RWPE1 (cell line): ENCODE results near the gene AUNIP.

ENCODE experiments used
- CTCF ChIA-PET: fragments of 350-600 bp; sonication (Branson Sonifier 250); formaldehyde crosslinking; extraction: SDS; loops from one replicate; lab custom pipeline; 2021; lab: Yijun Ruan, JAX
- POLR2A ChIA-PET: fragments of 400-600 bp; formaldehyde crosslinking; extraction: SDS; loops from one replicate; lab custom pipeline; 2020; ENCODE audit warnings: antibody characterized with exemption; ENCODE audit not compliant: low non-redundant PET; lab: Yijun Ruan, JAX
- DNase-seq: peaks from one replicate; pipeline ENCODE4 v3.0.0; 2012; ENCODE audit warnings: low spot score
- H3K27ac ChIP-seq: fragments of 450-650 bp; 2 replicates; pipeline ENCODE4 v1.5.1; 2017
- CTCF ChIP-seq: fragments of 450-650 bp; conservative IDR thresholded peaks from 2 replicates; pipeline ENCODE4 v1.5.1; 2017; ENCODE audit warnings: low read depth, mild to moderate bottlenecking

Gene AUNIP

DNA sequence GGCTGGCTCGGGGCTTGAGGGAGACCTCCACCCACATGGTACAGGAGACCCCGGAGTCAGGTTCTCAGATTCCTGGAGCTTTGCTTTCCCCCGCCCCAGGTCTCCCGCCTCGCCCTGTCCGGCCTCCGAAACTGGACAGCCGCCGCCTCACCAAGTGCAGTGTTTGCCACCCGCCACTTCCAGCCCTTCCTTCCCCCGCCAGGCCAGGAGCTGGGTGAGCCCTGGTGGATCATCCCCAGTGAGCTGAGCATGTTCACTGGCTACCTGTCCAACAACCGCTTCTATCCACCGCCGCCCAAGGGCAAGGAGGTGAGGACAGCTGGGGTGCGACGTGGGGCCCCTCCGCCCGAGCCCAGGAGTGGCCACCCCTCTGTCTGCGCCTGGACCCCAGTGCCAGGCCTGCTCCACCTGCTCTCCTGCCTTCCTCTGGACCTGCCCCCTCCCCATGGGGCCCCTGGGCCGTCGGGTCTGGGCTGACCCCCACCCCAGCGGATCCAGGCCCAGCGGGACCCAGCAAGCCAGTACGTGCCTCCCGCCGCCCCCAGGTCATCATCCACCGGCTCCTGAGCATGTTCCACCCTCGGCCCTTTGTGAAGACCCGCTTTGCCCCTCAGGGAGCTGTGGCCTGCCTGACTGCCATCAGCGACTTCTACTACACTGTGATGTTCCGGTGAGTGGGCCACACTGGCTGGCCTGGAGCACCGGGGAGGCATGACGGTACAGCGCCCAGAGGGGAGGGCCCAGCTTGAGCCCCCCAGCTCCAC lies 50.6 kb downstream of the AUNIP start:
- no peak for TF ChIP-seq CTCF
- ChIA-PET POLR2A (no interaction called here), CTCF (interaction anchor here (0.6 to 3.0 kb wide), 5 partner anchors 9 to 355 kb away, joined by 4 to 9 read pairs (median 4); partner anchors contain the start of gene SELENON)
- no peak overlapping the region for H3K27ac ChIP-seq
- no peak for DNase-seq

DNA sequence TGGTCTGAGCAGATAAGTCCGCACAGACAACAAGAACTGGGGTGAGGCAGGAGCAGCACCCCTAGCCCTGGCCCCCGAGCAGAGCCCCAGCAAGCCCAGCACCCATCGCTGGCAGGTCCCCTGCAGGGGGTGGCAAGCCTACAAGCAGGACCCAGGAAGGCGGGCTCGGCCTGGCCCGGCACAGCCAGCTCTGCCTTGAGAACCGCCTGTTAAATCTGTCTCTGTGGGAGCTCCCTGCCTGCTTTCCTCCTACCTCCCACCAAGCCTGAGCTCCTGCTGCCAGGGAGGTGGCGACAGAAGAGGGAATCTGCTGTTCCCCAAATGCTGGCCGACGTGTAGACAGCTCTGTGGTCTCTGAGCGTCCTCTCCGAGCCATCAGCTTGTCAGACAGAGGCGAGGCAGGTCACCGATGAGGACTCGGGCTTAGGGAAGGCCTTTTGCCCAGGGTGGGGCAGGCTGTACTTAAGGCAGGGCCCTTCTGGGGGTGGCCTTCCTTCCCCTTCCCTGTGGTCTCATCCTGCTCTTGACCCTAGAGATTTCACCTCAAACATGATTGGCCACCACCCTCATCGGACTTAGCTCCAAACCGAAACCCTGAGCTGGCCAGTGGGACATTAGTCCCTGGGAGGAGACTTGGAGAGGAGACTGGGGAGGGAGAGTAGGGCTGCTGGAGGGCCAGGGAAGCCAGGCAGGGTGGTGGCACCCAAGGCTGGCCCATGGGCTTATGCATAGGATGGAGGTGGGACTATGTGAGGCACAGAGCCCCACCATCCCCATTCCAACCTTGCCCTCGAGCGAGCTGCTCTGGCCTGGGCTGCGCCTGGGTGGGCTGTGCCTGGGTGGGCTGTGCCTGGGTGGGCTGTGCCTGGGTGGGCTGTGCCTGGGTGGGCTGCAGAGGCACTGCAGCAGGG lies 51.5 kb downstream of the AUNIP start:
- no peak for DNase-seq
- ChIA-PET POLR2A (no interaction called here), CTCF (interaction anchor here (0.6 to 3.0 kb wide), 6 partner anchors 8 to 354 kb away, joined by 4 to 9 read pairs (median 4); partner anchors contain the start of gene SELENON)
- TF ChIP-seq CTCF: no peak
- no peak overlapping the region; the same call in 1 of the 2 replicates for H3K27ac ChIP-seq

DNA sequence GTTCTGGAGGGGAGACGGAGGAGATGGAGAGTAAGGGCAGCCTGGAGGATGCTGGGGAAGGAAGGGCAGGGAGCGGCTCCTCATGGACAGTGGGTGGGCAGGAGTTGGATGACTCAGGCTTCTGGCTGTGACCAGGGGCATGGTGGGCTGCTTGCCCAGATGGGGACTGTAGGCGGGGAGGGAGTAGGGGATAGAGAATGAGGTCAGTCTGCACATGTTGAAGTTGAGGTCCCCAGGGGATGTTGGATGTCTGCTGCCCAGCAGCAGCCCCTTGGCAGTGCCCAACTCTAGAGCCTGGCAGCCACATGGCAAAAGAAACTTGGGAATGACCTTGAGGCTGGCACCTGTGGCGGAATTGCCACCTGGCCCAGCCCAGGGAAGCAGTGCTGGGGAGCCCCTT lies 52.8 kb downstream of the AUNIP start:
- CTCF ChIA-PET: interaction anchor here (0.6 to 0.7 kb wide), 2 partner anchors 11 to 361 kb away, joined by 4 read pairs; no protein-coding TSS in a partner anchor
- H3K27ac ChIP-seq: peak overlapping the region; percentile 47; the same call in 1 of the 2 replicates
- no peak for DNase-seq
- POLR2A ChIA-PET: no interaction called here
- no peak for TF ChIP-seq CTCF

GRCh38 chr1:25805863-25806225 lies 53.4 kb downstream of the AUNIP start:
- ChIA-PET POLR2A (no interaction called here), CTCF (no interaction called here)
- peak overlapping the region; percentile 47; the same call in 1 of the 2 replicates for H3K27ac ChIP-seq
- no peak for DNase-seq
- TF ChIP-seq CTCF: no peak

DNA sequence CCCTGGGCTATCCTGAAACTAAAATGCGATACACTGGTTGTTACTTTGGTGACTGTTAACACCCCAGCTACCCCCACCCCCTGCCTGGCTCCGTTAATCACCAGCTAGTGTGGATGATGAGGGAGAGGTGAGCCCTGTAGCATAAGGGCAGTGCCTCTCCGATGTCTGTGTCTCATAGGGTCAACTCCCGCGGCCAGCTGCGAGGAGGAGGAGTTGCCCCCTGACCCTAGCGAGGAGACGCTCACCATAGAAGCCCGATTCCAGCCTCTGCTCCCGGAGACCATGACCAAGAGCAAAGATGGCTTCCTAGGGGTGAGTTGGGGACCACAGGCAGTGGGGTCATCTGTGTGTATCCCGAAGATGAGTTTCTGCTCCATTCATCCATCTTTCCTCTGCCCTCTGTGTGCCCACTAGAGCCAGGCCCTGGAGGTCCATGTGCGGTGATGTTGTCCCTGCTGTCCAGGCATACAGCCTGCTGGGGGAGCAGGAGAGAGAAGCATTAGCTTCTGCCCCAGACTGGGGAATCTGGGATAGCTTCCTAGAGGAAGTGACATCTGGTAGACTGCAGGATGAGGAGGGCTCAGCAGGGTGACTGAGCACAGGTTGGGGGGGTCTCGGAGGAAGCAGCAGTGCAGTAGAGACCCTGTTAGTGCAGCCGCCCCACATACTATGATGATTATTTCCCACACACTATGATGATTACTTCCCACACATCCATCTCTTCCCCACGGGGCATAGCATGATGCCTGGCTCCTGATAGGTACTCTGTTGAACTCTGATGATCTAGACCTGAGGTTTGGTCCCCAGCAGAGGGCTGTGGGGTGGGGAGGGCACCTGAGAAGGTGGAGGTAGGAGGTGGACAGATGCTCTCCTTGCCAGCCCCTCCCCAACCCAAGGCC lies 54.0 kb downstream of the AUNIP start:
- DNase-seq: no peak
- H3K27ac ChIP-seq: peak overlapping the region; percentile 47; the same call in 1 of the 2 replicates
- CTCF ChIA-PET: interaction anchor here (0.6 to 0.9 kb wide), 3 partner anchors 58 to 204 kb away, joined by 3 to 4 read pairs (median 3); no protein-coding TSS in a partner anchor
- TF ChIP-seq CTCF: no peak
- POLR2A ChIA-PET: no interaction called here
